Natural killer cell (primary cell): ENCODE measurements around the gene EPB42. TPM values are rescaled to one million over a fixed set of nuclear protein-coding genes. Genes with fewer than 3 reads are reported as not detected.

Experiments
- ATAC-seq, 3 donors: fragments of 150-1000 bp in 2 of 3; fragments of 200-7000 bp in 1 of 3; cut with Tn5 transposase; 1 replicate in 1 of 3; 2 replicates in 2 of 3; pipeline ENCODE4 v1.10.0; 2021; ENCODE audit warnings: mild to moderate bottlenecking in 2 of 3, moderate library complexity in 2 of 3
- DNase-seq, 2 donors: peaks; one replicate each; pipeline versions ENCODE4 v3.0.0 to v3.0.0-alpha.2; 2013 to 2021; ENCODE audit warnings: mixed read lengths in 1 of 2
- H3K27ac ChIP-seq: one replicate; pipeline ENCODE4 v1.5.1; 2013; ENCODE audit warnings: mild to moderate bottlenecking, low read length
- H3K27me3 ChIP-seq: one replicate; pipeline ENCODE4 v1.6.1; 2013; ENCODE audit warnings: low read length; ENCODE audit not compliant: control insufficient read depth, insufficient read depth
- H3K36me3 ChIP-seq: one replicate; pipeline ENCODE4 v1.6.1; 2013; ENCODE audit warnings: low read length; ENCODE audit not compliant: control insufficient read depth, insufficient read depth
- H3K4me1 ChIP-seq: one replicate; pipeline ENCODE4 v1.6.1; 2013; ENCODE audit warnings: low read length; ENCODE audit not compliant: control insufficient read depth, insufficient read depth
- H3K4me3 ChIP-seq: one replicate; pipeline ENCODE4 v1.5.1; 2013; ENCODE audit warnings: low read length
- H3K9me3 ChIP-seq: one replicate; pipeline ENCODE4 v1.6.1; 2013; ENCODE audit warnings: low read length; ENCODE audit not compliant: control insufficient read depth, insufficient read depth
- H3K27ac Mint-ChIP-seq, 2 donors: one replicate each; pipeline ENCODE4 v1.8.0; 2022; ENCODE audit warnings: mild to moderate bottlenecking in 2 of 2, mixed read lengths in 2 of 2, moderate library complexity in 1 of 2
- H3K27me3 Mint-ChIP-seq, 2 donors: one replicate each; pipeline ENCODE4 v1.8.0; 2022; ENCODE audit warnings: low read depth in 2 of 2, mixed read lengths in 2 of 2
- H3K36me3 Mint-ChIP-seq: one replicate; pipeline ENCODE4 v1.8.0; 2022; ENCODE audit warnings: mixed read lengths
- H3K4me1 Mint-ChIP-seq, 2 donors: one replicate each; pipeline ENCODE4 v1.8.0; 2022; ENCODE audit warnings: mixed read lengths in 2 of 2
- H3K4me3 Mint-ChIP-seq: one replicate; pipeline ENCODE4 v1.8.0; 2022; ENCODE audit warnings: mild to moderate bottlenecking, moderate library complexity, mixed read lengths
- H3K9me3 Mint-ChIP-seq, 2 donors: one replicate each; pipeline ENCODE4 v1.8.0; 2022; ENCODE audit warnings: mixed read lengths in 2 of 2
- WGBS: methylation state at CpG from one replicate; pipeline ENCODE4 v1.1.7; 2013; ENCODE audit warnings: missing lambda C conversion rate; ENCODE audit not compliant: insufficient coverage; 5-methylcytosine and 5-hydroxymethylcytosine counted together
- intact Hi-C: fragments of 100-400 bp; cut with micrococcal nuclease; formaldehyde crosslinking; loops from one replicate; pipeline ENCODE4 v1.14.2; 2022
- total RNA-seq, 4 donors: library from RNA; stranded (reverse); fragments of 120-200 nt in 1 of 4; gene quantifications; one replicate each; pipeline versions ENCODE4 v1.2.3 to v1.2.4, GENCODE V29; 2013 to 2022
- TF ChIP-seq, protein P1 (sequence below): fragments of 200-600 bp; IDR thresholded peaks from one replicate; pipeline ENCODE4 v1.8.0; 2022; ENCODE audit warnings: antibody characterized with exemption

Gene EPB42
- total RNA-seq, 3 donors from 2014 or later (not counting 1 experiment from before 2014, with no cell fraction given): not detected

DNA sequence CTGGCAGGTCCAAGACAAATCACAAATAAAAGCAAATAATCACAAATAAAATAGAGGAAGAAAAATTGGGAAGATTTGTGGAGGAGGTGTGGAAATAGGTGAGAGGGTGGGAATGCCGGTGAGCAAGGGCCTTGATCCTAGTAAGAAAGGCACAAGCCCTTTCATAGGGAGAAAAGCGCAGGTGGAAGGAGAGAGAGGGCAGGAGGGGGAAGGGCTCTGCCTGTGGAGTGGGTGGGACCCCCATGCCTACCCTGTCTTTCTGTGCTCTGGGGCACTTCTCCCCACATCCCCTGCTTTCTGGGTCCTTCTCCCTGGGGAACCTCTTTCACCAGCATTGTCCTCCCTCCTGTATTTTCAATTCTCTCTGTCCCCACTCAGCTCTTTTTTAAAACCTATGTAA, 46.6 kb upstream of the EPB42 start:
- no peaks in the 10 kb centered on the region for H3K36me3 Mint-ChIP-seq
- H3K4me1 Mint-ChIP-seq: peaks cover 0 to 10% of the 10 kb centered on the region in 2 donors
- Histone ChIP-seq H3K36me3 (no peaks in the 10 kb centered on the region), H3K27me3 (no peaks in the 10 kb centered on the region), H3K9me3 (no peaks in the 10 kb centered on the region), H3K27ac (no peak overlapping the region), H3K4me3 (no peak overlapping the region), H3K4me1 (peaks cover 14% of the 10 kb centered on the region)
- intact Hi-C loops: no loop called here
- TF ChIP-seq, protein P1, sequence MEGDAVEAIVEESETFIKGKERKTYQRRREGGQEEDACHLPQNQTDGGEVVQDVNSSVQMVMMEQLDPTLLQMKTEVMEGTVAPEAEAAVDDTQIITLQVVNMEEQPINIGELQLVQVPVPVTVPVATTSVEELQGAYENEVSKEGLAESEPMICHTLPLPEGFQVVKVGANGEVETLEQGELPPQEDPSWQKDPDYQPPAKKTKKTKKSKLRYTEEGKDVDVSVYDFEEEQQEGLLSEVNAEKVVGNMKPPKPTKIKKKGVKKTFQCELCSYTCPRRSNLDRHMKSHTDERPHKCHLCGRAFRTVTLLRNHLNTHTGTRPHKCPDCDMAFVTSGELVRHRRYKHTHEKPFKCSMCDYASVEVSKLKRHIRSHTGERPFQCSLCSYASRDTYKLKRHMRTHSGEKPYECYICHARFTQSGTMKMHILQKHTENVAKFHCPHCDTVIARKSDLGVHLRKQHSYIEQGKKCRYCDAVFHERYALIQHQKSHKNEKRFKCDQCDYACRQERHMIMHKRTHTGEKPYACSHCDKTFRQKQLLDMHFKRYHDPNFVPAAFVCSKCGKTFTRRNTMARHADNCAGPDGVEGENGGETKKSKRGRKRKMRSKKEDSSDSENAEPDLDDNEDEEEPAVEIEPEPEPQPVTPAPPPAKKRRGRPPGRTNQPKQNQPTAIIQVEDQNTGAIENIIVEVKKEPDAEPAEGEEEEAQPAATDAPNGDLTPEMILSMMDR: no peak
- no peaks in the 10 kb centered on the region for H3K9me3 Mint-ChIP-seq
- no peak overlapping the region for H3K4me3 Mint-ChIP-seq
- H3K27me3 Mint-ChIP-seq: peaks cover 11 to 13% of the 10 kb centered on the region in 2 donors
- DNase-seq: no peak
- no peak overlapping the region for H3K27ac Mint-ChIP-seq
- WGBS: 100% methylated on average over 2 of the region's 2 CpGs
- no peak for ATAC-seq

DNA sequence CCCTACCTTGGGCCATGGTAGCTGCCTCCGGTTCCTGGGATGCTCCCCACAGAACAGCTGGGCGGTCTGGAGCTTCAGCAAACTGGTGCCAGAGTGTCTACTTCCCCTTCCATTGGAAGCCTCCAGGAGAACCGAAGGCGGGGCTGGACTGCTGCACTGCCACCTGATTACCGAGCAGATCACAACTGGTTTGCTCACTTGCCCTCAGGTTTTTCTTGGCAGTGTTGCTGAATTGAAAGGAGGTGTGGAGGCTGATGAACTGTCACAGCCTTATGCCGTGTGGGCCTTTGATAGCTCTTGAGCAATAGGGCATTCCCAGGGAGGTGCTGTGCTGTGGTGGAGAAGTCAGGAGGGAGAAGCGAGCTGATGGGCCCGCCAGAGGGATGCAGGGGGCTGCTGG, 46.0 kb upstream of the EPB42 start, which contains the start of gene TGM5:
TSS of gene TGM5 (minus strand) at position 95 of the 400 bp plus-strand sequence. CDS start at position 16, 79 bp downstream.
- intact Hi-C loops: no loop called here
- H3K27me3 ChIP-seq: no peaks in the 10 kb centered on the region
- no peaks in the 10 kb centered on the region for H3K9me3 Mint-ChIP-seq
- H3K4me3 Mint-ChIP-seq: no peak within 1 kb of the TSS
- TF ChIP-seq, protein P1: no peak
- peaks cover 14% of the 10 kb centered on the region for H3K4me1 ChIP-seq
- H3K9me3 ChIP-seq: no peaks in the 10 kb centered on the region
- H3K27me3 Mint-ChIP-seq: peaks cover 11 to 15% of the 10 kb centered on the region in 2 donors
- no peaks in the 10 kb centered on the region for H3K36me3 Mint-ChIP-seq
- peaks cover 0 to 10% of the 10 kb centered on the region in 2 donors for H3K4me1 Mint-ChIP-seq
- no peak within 1 kb of the TSS for H3K27ac ChIP-seq
- WGBS: 90% methylated on average over 8 of the region's 8 CpGs
- H3K27ac Mint-ChIP-seq: no peak within 1 kb of the TSS
- no peaks in the 10 kb centered on the region for H3K36me3 ChIP-seq
- no peak within 1 kb of the TSS for H3K4me3 ChIP-seq
- DNase-seq: no peak
- no peak for ATAC-seq

DNA sequence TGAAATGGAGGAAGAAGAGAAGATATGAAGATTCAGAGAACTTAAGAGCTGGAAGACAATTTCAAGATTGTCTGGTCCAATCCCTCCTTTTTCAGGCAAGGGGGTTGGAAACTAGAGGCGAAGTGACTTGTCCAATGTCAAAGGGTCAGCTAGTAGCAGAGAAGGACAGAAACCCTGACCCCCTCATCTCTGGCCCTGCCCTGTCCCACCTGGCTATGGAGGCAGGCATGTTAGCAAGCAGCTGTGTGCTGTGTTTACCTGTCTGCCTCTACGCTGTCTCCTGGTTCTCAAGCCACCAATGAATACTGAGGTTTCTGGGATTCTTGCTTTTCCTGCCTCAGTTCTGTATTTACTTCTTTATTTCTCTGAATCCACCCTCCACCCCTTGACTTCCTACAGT, 45.6 kb upstream of the EPB42 start:
- Histone ChIP-seq H3K27me3 (no peaks in the 10 kb centered on the region), H3K9me3 (no peaks in the 10 kb centered on the region), H3K4me1 (peaks cover 14% of the 10 kb centered on the region), H3K27ac (no peak overlapping the region), H3K36me3 (no peaks in the 10 kb centered on the region), H3K4me3 (no peak overlapping the region)
- no peak for ATAC-seq
- Mint-ChIP-seq H3K9me3 (no peaks in the 10 kb centered on the region), H3K4me3 (no peak overlapping the region), H3K27ac (no peak overlapping the region), H3K4me1 (peaks cover 0 to 10% of the 10 kb centered on the region in 2 donors), H3K36me3 (no peaks in the 10 kb centered on the region), H3K27me3 (peaks cover 11 to 18% of the 10 kb centered on the region in 2 donors)
- intact Hi-C loops: no loop called here
- WGBS: 96% methylated on average over 2 of the region's 2 CpGs
- TF ChIP-seq, protein P1: no peak
- DNase-seq: no peak

DNA sequence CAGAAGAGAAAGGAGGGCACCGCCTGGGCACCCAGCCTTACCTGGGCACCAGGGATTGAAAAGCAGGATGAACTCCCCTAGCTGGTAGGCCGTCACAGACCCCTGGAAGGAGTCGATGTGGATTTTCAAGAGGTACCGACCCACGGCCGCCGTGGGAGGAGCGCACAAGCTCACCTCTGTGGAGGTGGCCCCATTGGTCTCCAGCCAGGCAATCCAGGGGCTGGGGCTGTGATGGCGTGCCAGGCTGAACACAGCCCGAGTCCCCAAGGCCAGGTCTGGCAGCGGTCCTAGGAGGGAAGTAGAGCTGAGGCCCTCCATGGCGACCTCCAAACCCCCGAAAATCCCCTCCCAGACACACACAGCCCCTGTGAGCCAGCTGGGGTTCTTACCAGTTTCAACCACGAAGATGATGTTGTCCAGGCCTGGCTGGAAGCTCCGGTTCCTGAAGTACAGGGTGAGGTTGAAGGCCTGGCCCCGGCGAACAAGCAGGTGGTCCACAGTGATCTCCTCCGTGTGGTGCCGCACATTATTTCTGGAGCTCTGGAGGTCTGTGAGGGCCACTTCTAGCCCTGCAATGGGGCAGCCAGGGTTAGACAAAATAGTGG, 39.3 kb upstream of the EPB42 start:
- Histone ChIP-seq H3K36me3 (no peaks in the 10 kb centered on the region), H3K4me3 (no peak overlapping the region), H3K9me3 (no peaks in the 10 kb centered on the region), H3K27me3 (no peaks in the 10 kb centered on the region), H3K27ac (no peak overlapping the region), H3K4me1 (no peaks in the 10 kb centered on the region)
- Mint-ChIP-seq H3K27ac (no peak overlapping the region), H3K36me3 (no peaks in the 10 kb centered on the region), H3K4me3 (no peak overlapping the region), H3K4me1 (no peaks in the 10 kb centered on the region), H3K27me3 (peaks cover 5 to 6% of the 10 kb centered on the region in 2 donors), H3K9me3 (no peaks in the 10 kb centered on the region)
- no peak for ATAC-seq
- DNase-seq: no peak
- TF ChIP-seq, protein P1: no peak
- intact Hi-C loops: no loop called here
- WGBS: 85% methylated on average over 19 of the region's 19 CpGs
